ENCODE measurements around the gene FARSB.
"Not testable (repeated sequence)": the region's sequence is repeated elsewhere in the genome, so short reads cannot be mapped to it uniquely, and the experiment has no call there.

Gene FARSB

DNA sequence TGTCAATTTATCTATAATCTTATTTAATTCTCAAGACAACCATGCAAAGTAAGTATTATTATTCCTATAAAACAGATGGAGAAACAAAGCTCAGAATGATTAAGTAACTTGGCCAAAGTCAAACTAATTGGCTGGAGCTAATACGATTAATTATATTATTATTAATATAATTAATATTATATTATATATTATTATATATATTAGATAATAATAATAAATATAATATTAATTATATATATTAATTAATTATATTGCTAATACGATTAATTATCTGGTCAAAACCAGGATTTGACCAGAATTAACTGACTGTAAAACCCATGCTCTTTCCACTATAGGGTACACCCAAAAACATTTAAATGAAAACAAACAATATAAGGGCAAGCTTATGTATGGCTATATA lies 52.4 kb downstream of the FARSB start:
- DNase-seq = no peak

DNA sequence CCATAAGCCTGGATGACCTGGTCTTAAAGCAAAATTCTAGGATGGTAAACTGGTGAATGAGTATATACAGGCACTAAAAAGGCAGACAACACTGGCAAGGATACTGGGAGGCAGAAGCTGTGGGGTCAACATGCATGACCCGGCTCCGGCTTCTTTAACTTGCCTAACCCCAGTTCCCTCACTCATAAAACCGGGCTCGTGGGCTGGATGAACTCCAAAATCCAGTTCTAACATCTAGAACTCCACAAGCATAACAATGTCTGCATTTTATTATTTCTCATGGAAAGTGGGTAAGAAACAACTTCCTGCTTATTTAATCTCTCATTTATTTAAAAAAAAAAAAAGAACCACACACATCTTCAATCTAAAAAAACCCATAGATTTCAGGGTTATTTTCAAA lies 57.3 kb downstream of the FARSB start:
- DNase-seq = no peak

GRCh38 chr2:222595581-222595980 lies 60.3 kb downstream of the FARSB start:
- no peak for DNase-seq

DNA sequence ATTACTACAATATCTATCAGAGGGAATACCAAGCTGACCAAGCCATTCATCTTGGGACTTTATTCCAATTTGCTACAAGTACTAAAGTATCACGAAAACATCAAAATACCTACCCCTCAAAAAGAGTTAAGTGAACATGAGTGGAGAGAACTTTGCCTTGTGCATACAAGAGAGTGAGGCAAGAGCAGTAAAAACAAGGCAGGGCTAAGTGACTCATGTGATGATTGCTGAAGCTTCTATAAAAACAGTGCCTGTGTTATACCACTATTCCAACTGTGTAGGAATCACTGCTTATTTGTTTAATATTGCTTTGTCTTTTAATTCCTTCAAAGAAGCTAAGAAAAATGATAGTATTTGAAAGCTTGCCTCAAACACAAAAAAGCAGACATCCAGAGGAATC lies 61.2 kb downstream of the FARSB start:
- no peak for DNase-seq

DNA sequence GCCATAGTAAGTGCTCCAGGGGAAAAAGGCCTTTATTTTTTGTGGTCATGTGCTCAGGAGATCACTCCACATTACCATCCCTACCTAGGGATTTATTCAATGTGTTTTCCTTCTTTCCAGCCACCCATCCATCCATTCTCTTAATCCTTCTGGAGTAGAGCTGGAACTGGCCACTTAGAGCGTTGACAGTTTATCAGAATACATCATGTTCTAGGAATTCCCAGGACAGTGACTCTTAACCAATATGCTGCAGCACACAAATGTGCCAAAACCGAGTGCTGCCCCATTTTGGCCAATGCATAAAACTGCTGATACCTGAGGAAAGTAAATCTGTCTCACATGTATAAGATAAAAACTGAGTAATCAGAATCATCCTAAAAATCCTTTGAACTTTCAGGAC lies 63.7 kb downstream of the FARSB start:
- DNase-seq = no peak

GRCh38 chr2:222591661-222592060 lies 64.2 kb downstream of the FARSB start:
- no peak for DNase-seq

- DNase-seq = not testable (repeated sequence)
Observed at GRCh38 chr2:222584589-222584988, 71.3 kb downstream of the FARSB start.

- no peak for DNase-seq
Observed at GRCh38 chr2:222582928-222583327, 73.0 kb downstream of the FARSB start.

GRCh38 chr2:222577341-222577740 lies 78.6 kb downstream of the FARSB start:
- no peak for DNase-seq

DNA sequence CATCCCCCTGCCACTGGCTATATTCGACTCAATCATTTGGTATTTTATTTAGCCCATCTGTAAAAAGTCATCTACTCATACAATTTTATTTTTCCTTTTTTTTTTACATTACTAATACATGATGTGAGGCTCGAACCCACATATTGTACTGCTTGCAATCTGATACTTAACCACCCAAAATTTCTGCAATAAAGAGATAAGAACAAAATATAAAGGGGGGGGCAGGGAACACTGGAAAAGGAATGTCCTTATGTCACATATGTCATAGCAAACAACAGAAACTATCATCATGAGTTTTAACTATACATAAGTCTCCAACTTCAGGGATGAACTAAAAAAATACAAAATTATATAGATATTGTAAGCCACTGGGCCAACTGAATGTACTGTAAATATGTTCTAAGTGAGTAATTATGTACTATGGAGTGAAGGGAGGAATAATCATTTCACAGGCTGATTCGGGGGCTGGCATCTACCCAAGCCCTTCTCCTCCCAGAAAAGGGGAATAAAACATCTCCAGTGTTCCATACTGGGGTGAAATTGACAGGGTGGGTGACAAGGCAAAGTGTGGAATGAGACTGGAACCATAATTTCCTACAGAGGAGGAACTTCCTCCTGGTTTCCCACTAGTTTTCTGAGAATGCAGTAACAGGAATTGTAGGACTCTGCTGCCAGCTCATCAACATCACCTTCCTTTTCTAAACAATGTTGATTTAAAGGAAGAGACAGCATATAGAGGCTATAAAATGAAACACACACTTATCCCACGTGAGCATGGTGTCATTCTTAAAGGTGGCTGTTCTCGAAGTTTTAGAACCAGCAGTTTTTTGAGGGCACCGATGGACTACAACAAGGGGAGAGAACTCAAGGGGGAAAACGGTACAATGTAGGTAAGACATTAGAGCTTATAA lies 79.5 kb downstream of the FARSB start:
- DNase-seq = no peak

DNA sequence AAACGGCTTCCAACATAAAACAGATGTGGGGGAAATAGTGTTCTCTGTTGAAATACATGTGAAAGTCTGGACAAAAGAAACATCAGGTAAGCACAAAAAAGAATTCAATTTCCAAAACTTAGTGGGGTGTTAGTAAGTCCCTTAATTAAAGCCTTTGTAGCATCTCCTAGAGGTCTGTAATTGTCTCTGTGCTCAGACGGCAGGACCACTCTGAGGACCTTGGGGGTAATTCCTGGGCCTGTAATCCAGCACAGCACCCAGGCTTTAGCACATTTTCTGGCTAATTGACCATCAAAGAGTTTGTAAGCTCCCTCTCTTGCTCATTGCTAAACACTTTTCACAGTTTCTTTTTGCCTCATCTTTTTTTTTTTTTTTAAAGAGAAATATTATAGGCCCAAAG lies 80.3 kb downstream of the FARSB start:
- DNase-seq = no peak

DNA sequence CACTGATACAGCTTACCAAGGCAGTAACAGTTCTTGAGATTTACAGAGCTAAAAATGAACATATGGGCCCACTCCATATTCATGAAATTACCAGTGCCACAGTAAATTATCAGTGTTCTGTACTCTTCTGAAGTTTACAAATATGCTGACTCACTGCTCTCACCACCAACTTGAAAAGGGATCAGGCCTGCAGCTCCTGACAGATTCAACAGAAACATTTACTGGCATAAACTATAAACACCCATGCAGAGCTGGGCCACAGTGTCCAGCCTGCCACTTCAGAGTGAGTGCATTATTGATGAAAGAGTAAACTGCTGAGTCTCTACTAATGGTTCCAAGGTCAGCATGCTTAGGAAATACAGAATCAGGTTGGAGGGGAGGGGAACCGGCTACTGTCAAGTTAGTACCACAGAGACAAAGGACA lies 83.1 kb downstream of the FARSB start:
- DNase-seq = peak in 1 of 2 donors; percentile 1

DNA sequence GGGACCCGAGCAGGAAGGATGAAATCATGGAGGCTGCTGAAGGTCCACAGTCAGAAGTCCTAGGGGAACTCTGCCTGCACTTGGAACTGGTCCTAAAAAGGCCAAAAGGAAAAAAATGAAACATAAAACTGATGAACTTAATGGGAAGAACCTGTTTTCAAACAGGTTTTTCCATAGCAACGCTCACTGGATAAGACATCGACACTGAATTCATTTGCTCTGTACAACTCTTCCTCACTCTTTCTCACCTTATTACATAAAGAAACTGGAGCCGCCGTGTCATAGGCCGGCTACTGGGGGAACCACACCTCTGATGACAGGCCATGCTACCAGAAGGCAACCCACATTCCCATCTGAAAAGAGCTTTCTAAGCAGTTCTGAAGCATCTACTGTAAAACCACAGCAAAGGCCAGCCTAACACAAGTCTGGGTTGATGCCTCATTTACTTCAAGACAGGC lies 83.6 kb downstream of the FARSB start:
- DNase-seq = no peak

DNA sequence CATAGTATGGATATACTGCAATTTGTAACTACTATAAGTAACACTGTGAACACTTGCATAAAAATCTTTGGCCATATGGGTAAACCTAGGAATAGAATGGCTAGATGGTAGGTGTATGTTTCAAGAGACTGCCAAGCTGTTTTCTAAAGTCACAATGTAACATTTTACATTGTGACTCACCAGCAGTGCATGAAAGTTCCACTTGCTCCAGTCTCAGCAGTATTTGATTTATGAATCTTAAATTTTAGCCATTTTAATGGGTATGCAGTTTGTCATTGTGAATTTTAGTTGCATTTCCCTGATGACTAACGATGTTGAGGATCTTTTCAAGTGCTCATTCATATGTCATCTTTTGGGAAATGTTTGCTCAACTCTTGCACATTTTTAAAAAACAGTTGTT lies 86.1 kb downstream of the FARSB start:
- no peak for DNase-seq

DNA sequence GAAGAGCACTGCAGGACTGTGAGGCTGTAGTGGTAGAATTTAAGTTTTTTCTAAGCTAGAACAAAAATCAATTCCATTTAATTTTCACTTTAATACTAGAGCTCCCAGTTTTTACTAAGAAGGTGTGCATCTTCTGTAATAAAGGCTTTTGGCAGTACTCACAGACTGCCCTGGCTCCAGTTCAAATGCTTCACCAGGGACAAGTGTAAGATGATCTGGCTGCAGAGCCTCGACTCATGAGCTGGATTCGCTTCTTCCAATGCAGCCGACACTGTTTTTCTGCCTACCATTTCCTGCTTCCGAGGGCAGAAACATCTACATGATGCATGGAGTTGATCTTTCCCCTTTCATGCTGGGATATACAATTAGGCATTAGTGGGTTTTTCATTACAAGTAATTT lies 87.0 kb downstream of the FARSB start:
- no peak for DNase-seq

DNA sequence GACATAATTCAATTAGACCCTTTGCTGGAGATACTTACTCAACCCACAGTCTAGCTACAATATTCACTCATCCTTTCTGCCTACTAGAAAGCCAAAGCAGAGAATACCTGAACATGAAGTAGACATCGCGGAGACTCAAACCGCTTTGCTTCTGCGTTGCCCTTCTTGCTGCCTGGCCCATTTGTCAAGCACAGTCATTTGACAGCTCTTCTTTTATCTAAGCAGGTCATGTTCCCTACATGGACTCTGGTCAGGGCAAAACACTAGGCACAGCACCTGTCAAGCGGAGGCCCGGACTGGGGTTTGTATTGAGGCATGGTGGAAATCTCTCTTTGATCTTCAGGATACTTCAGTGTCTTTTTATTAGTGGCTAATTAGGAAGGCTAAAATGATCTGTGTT lies 89.7 kb downstream of the FARSB start:
- DNase-seq = no peak

DNA sequence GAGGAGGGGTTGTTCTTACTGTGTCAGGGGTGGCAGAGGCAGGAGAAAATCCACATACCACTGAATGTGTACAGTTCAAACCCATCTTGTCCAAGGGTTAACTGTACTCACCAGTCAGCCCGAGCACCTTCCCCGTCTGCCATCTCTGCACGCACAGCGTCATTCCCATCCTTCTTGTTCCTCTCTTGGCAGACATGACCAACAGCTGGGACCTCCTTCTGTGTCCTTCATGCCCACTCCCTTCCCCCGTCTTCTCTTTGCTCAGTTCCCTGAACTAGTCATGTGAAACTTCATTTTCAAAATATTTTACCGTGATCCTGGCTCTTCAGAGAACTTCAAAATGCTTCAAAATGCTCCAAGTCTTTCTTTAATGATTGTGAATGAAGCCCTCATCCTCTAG lies 92.0 kb downstream of the FARSB start:
- DNase-seq = no peak

DNA sequence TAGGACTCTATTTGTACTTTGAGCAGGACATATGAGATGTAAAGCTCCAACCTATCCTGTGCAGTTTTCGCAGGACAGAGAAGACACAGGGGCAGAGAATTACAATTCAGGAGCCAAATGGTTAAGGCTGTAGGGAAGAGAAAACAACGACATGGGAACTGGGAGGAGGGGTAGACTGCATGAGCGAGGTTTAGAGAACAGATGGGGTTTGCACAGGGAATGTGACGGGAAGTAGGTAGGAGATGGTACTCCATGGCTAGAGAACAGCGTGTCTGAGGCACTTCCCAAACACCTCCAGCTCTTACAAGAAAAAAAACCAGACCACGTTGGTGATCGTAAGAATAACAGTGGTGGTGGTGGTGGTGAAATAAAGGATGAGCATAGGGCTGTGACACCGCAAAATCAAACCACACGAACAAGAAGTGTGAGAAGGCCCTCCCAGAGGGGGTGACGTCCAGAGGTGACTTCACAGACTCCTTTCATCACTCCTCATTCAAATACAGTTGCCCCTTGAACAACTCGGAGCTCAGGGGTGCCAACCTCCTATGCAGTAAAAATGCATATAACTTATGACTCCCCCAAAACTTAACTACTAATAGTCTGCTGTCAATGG lies 92.7 kb downstream of the FARSB start:
- DNase-seq = no peak

- DNase-seq = peak in 1 of 2 donors; percentile 45
Observed at GRCh38 chr2:222561817-222562645, 93.9 kb downstream of the FARSB start.

DNA sequence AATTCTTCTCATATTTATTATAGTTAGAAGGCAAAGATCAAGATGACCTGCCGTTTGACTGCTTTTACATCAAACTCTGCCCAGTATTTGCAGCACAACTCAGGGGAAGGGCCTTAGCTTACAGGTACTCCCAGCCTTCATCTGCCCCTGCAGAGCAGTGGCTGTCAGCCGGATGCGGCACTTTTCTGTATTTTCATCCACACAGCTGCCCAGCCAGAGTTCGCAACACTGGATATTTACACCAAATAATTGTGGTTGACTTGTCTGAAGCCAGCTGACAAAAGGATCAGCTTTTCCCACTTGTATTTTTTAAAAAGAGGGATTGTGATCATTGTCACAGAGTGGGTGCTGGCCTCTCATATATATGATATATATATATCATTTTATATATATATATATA lies 94.7 kb downstream of the FARSB start:
- no peak for DNase-seq

GRCh38 chr2:222554517-222554916 lies 101.4 kb downstream of the FARSB start:
- no peak for DNase-seq

DNA sequence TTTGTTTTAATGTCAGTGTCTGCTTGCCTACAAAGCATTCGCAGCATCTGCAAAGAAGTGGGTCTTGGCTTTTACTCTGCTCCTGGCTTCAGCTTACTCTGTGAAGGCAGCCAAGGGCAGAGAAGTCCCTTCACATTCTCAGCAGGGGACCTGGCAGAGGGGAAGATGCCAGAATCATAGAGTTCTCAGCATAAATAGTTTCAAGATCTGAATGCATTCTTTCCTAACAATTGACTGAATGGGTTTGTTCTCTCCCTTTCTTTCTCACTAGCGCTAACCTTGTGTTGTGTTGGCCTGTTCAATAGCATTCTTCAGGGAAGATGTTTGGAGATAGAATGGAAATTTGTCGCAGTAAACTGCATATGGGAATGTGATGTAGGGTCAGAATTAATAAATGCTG lies 106.9 kb downstream of the FARSB start:
- DNase-seq = no peak

DNA sequence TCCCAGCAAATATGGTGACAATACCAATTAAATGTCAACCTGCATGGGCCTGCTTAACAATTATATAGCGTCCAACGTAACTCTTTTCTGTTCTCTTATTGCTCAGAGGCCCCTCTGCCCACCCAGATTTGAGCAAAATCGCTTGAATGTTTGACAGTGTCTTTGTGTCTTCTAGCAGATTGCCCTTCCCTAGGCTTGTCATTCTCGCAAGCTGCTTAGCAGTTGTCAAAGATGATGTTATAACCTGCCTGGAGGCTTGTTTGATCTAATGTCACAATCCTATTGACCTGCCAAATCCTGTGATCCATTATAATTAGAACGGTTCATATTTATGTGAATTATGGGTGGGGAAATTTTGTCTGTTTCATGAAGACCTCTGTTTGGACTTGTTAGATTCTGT lies 108.8 kb downstream of the FARSB start:
- no peak for DNase-seq

Measured in bone marrow (tissue), 2 donors.